Lower leg skin (tissue), 3 donors: ENCODE measurements around the gene NETO2.

ENCODE experiments used
- CTCF ChIP-seq, 3 donors: fragments of 450-650 bp; IDR thresholded peaks; one replicate each; pipeline ENCODE4 v1.5.1; 2016; ENCODE audit warnings: antibody characterized with exemption in 3 of 3, mild to moderate bottlenecking in 3 of 3, moderate library complexity in 2 of 3
- POLR2A ChIP-seq, 2 donors: fragments of 450-650 bp; IDR thresholded peaks; one replicate each; pipeline ENCODE4 v1.6.1; 2016 to 2017; ENCODE audit warnings: antibody characterized with exemption in 2 of 2, mild to moderate bottlenecking in 1 of 2, moderate library complexity in 1 of 2

GRCh38 chr16:47029724-47030123, 114.0 kb downstream of the NETO2 start:
- TF ChIP-seq CTCF (IDR thresholded peaks at IDR 0.05) (no peak), POLR2A (IDR thresholded peaks at IDR 0.05) (no peak)
